Activated CD8-positive, alpha-beta memory T cell treated with anti-CD3 and anti-CD28 coated beads, Interleukin-2, amount 50 U/mL, for 24 hours (primary cell): Measurements from ENCODE around the gene HAPLN2.
"Not testable (repeated sequence)": the region's sequence is repeated elsewhere in the genome, so short reads cannot be mapped to it uniquely, and the experiment has no call there.

Source experiments
- DNase-seq: peaks from one replicate; pipeline ENCODE4 v3.0.0-alpha.2; 2020; ENCODE audit errors: extremely low read depth

Gene HAPLN2

DNA sequence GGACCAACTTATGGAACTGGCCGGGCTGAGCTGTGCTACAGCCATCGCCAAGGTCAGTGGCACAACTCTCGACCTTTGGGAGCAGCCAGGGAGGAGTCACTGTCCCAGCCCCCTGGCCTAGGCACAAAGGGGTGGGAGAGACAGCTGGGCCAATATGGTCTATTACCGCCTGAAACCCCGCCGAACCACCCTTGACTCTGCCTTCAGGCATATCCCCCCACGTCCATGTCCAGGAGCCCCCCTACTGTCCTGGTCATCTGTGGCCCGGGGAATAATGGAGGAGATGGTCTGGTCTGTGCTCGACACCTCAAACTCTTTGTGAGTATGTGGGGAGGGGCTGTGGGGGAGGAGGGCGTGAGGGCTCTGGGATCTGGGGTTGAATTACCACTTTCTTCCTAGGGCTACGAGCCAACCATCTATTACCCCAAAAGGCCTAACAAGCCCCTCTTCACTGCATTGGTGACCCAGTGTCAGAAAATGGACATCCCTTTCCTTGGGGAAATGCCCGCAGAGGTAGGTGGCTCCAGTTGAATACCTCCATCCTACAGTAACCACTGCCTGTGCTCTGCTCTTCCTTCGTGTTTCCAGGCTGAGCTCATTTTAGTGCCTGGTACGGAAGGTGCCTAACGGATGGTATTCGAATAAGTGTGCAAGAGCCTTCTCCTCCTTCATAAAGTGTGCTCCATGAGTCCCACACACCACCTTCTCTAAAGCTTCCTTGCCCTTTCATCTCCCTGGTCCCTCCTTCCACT lies 26.9 kb upstream of the HAPLN2 start:
- no peak for DNase-seq

DNA sequence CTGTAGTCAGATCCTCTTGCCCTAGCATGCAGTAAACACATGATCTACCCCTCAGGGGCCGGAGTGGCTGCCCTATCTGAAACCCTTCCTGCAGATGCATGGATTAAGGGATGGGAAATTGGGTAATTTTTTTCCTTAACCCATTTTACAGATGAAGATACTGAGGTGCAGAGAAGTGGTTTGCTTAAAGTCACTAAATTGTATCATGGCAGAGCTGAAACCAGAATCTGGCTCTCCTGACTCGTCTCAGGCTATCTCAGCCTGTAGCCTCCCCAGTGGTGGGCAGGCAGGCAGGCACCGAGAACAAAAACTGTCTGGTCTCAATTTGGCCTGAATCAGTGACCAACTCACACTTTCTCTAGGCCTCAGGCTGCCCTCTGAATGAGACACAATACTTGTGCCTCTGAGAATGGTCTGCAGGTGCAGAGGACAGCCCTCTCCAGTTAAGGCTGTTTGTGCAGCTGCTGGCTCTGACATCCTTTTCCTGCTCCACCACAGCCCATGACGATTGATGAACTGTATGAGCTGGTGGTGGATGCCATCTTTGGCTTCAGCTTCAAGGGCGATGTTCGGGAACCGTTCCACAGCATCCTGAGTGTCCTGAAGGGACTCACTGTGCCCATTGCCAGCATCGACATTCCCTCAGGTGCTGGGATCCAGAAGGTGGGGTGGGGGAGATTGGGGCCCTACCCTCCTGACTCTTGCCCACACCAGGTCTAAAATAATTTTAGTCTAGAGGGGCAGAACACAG lies 26.1 kb upstream of the HAPLN2 start:
- DNase-seq = no peak

- no peak for DNase-seq
Measured at GRCh38 chr1:156593661-156593989, 25.6 kb upstream of the HAPLN2 start.

- DNase-seq = no peak
Measured at GRCh38 chr1:156594190-156594589, 25.0 kb upstream of the HAPLN2 start.

DNA sequence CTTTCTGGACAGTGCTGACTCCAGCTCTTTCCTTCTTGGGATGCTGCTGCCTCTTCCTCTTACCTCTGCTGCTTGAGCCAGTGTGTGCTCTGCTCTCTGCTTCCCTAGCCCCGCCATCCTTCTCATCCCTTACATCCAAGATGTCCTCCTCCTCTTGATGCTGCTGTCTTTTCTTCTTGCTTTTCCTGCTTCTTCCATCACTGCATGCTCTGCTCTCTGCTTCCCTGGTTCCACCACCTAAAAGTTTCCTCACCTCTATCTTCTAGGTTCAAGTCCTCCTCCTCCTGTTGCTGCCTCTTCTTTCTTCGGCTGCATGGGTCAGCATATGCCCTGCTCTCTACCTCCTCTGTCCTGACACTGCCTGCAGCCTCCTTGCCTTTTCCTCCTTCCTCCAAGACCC lies 24.2 kb upstream of the HAPLN2 start:
- no peak for DNase-seq

GRCh38 chr1:156596426-156596825 lies 22.8 kb upstream of the HAPLN2 start:
- no peak for DNase-seq

DNA sequence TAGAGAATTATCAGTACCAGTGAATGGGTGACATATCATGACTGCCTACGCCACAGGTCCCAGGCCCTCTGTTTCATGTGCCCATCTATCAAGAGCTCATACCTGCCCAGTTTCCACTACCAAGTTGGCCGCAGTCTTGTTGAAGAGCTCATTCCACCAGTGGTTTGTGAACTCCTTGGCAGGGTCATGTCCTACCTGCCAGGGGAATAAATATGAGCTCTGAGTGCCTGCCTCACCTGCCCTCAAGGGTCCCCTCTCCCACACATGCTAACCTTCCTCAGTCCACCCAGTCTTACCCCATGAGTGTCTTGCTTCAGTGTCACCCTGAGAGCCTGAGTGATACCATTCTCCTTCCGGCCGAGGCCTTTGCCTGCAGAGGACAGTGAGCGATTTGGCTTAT lies 21.1 kb upstream of the HAPLN2 start:
- DNase-seq = no peak

- DNase-seq = no peak
Measured at GRCh38 chr1:156598731-156599432, 20.3 kb upstream of the HAPLN2 start.

GRCh38 chr1:156599811-156600210 lies 19.4 kb upstream of the HAPLN2 start:
- DNase-seq = no peak

DNA sequence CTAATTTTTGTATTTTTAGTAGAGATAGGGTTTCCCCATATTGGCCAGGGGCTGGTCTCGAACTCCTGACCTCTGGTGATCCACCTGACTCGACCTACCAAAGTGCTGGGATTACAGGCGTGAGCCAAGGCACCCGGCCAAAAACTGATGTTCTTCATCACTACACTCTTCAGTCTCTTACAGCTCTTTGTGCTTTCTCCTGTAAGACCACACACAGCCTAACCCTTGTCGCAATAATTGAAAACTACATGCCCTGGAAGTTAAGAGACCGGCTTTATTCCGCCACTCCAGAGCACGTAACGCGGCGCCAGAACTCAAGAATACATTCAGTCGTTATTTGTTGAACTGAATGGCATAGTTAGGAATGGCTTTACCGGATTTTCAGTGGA lies 18.5 kb upstream of the HAPLN2 start:
- DNase-seq = no peak

GRCh38 chr1:156601122-156601830 lies 17.9 kb upstream of the HAPLN2 start, which contains the start of gene GPATCH4:
GPATCH4 (minus strand) TSS chr1:156601479.
- peak; percentile 58 for DNase-seq

DNA sequence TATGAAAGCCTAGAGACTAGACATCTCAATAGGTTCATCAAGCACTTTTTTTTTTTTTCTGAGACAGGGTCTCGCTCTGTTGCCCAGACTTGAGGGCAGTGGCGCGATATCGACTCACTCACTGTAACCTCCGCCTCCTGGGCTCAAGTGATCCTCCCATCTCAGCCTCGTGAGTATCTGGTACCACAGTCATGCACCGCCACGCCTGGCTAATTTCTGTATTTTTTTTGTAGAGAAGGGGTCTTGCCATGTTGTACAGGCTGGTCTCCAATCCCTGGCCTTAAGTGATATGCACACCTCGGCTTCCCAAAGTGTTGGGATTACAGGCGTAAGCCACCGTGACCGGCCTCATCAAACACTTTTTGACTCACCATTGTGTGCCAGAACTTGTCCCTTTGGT lies 17.3 kb upstream of the HAPLN2 start:
- no peak for DNase-seq

DNA sequence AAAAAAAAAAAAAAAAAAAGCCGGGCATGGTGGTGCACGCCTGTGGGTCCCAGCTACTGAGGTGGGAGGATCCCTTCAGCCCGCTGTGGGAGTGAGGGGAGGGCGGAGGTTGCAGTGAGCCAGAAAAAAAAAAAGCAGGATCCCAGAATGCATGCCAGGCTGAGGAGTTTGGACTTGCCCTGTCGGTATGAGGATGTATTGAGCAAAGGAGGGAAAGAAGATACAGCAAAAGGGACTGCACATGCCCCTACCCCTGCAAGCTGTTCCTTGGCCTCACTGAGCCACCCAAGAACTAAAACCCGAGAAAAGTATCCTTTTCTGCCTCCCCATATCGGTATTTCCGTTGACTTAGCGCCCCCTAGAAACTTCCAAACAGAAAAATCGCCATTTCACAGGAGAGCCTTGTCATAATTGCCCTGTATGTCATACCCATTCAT lies 16.6 kb upstream of the HAPLN2 start:
- DNase-seq = no peak

GRCh38 chr1:156607344-156607743 lies 11.9 kb upstream of the HAPLN2 start:
- not testable (repeated sequence) for DNase-seq

- DNase-seq = no peak
Measured at GRCh38 chr1:156608036-156608674, 11.1 kb upstream of the HAPLN2 start.

GRCh38 chr1:156608981-156609380 lies 10.2 kb upstream of the HAPLN2 start:
- DNase-seq = no peak

DNA sequence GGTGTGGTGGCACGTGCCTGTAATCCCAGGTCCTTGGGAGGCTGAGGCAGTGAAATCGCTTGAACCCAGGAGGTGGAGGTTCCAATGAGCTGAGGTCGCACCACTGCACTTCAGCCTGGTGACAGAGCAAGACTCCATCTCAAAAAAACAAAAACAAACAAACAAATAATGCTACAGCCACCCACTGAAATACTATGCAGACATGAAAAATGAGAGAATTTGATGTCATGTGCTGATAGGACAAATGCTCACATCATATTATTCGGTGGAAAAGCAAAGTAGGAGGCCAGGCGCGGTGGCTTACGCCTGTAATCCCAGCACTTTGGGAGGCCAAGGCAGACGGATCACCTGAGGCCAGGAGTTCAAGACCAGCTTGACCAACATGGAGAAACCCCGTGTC lies 9.1 kb upstream of the HAPLN2 start:
- DNase-seq = not testable (repeated sequence)

GRCh38 chr1:156612666-156613065 lies 6.5 kb upstream of the HAPLN2 start:
- DNase-seq = no peak

DNA sequence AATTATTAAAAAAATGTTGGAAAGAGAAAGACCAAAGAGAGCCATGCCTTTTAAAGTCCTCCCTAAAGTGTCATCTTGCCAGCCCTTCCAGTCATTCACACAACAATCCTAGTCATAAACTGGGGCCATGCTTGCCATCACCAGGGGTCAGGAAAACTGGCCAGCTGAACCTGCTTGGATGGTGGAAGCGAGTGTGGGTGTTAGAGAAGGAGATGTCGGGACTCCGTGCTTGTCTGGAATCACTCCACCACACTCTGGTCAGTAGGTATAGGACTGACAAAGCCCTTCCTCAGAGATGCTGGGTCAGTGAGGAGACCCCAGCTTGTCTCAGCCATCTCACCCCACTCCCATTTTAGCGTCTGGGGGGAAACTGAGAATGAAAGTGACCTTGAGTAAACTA lies 3.3 kb upstream of the HAPLN2 start:
- no peak for DNase-seq

DNA sequence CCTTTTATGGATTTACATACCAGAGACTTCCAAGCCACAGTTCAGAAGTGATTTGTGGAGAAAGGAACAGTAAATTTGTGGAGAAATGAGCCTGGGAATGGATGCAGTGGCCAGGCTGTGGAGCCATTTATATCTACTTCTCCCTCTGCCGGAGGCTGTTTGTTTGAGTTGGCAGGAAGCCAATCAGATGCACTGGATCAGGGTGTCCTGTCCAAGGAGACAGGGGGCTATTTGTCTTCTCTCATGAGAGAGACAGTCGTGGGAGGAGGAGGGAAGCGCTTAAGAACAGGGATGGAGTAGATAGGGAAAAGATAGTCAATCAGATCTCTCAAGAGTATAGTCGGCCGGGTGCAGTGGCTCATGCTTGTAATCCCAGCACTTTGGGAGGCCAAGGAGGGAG lies 2.8 kb upstream of the HAPLN2 start:
- no peak for DNase-seq

DNA sequence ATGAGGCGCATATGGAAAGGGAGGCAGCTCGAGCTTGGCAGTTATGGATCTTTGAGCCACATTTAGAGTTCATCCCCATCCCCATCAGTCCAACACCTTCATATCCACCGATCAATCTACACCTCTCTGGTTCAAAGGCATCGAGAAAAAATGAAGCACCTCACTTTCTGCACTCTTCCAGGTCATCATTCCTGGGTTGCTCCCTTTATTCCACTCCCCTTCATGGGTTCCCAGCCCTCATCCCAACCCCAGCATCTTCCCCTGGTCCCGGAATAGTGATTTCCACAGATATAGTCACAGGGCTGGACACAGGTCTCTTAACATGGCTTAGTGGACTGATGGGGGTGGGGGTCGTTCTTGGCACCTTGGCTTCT lies 354 bp downstream of the HAPLN2 start:
- DNase-seq = no peak
